Transverse colon (tissue), 4 donors: ENCODE results near the gene LARP4. TPM values are rescaled to one million over a fixed set of nuclear protein-coding genes. Genes with fewer than 3 reads are reported as not detected.
A peak's percentile ranks its signal among the peaks of the same experiment; 100 is the strongest.

Experiments
- DNase-seq: peaks from one replicate; pipeline ENCODE4 v3.0.0-alpha.2; 2019
- H3K27ac ChIP-seq, 4 donors: fragments of 200-600 bp; sonication (generic); 2 replicates each; pipeline ENCODE4 v1.5.1; 2016 to 2018; ENCODE audit warnings: inconsistent platforms in 4 of 4
- H3K27me3 ChIP-seq: fragments of 200-600 bp; sonication (generic); 2 replicates; pipeline ENCODE4 v1.5.1; 2017; ENCODE audit warnings: inconsistent platforms
- H3K36me3 ChIP-seq, 4 donors: fragments of 200-600 bp; sonication (generic); 2 replicates each; pipeline ENCODE4 v1.5.1; 2017 to 2019; ENCODE audit warnings: inconsistent platforms in 4 of 4
- H3K4me1 ChIP-seq, 4 donors: fragments of 200-600 bp; sonication (generic); 2 replicates each; pipeline ENCODE4 v1.5.1; 2017 to 2020; ENCODE audit warnings: inconsistent platforms in 4 of 4
- H3K4me3 ChIP-seq, 4 donors: fragments of 200-600 bp; sonication (generic); 1 replicate in 1 of 4; 2 replicates in 3 of 4; pipeline versions ENCODE4 v1.5.1 to v1.6.1; 2017 to 2019; ENCODE audit warnings: inconsistent platforms in 4 of 4
- H3K9me3 ChIP-seq, 2 donors: fragments of 200-600 bp; sonication (generic); 2 replicates each; pipeline ENCODE4 v1.5.1; 2017 to 2019; ENCODE audit warnings: inconsistent platforms in 2 of 2
- EP300 ChIP-seq: sonication (generic); formaldehyde crosslinking; IDR thresholded peaks from one replicate; pipeline ENCODE4 v1.6.1; 2017; ENCODE audit warnings: antibody characterized with exemption, low read depth
- POLR2A ChIP-seq: fragments of 450-650 bp; IDR thresholded peaks from one replicate; pipeline ENCODE4 v1.6.1; 2016; ENCODE audit warnings: antibody characterized with exemption, mild to moderate bottlenecking, moderate library complexity
- POLR2AphosphoS5 ChIP-seq, 3 donors: sonication (generic); formaldehyde crosslinking; IDR thresholded peaks; one replicate each; pipeline ENCODE4 v1.6.1; 2016; ENCODE audit warnings: antibody characterized with exemption in 3 of 3
- WGBS, 2 donors: methylation state at CpG; one replicate each; pipeline ENCODE4 v1.1.5; 2018; ENCODE audit warnings: low coverage in 1 of 2; 5-methylcytosine and 5-hydroxymethylcytosine counted together
- in situ Hi-C, 4 donors: fragments of 200-750 bp; cut with MboI; loops; one replicate each; pipeline versions ENCODE4 v1.15.0 to v1.15.1; 2017; ENCODE audit warnings: low sequenced_read_pairs in 3 of 4, low pct_ligation_motif_present in 1 of 4, low pct_unique_long_range_greater_than_20kb in 1 of 4
- intact Hi-C: fragments of 100-400 bp; cut with DNase I; formaldehyde crosslinking; loops from one replicate; pipeline ENCODE4 v1.15.1; 2023; ENCODE audit warnings: low total_unique reads
- total RNA-seq, 4 donors: library from RNA; depleted of rRNA; stranded (reverse); fragments of >200 nt; gene quantifications; one replicate each; pipeline ENCODE4 v1.1.0, GENCODE V29; 2016
- TF ChIP-seq, protein P1 (sequence below), 5 experiments: fragments of 200-600 bp in 3 of 5; fragments of 450-650 bp in 2 of 5; sonication (generic) in 3 of 5; IDR thresholded peaks; 1 replicate in 2 of 5; 2 replicates in 3 of 5; pipeline ENCODE4 v1.5.1; 2016 to 2017; ENCODE audit warnings: antibody characterized with exemption in 5 of 5, inconsistent platforms in 3 of 5, mild to moderate bottlenecking in 2 of 5, moderate library complexity in 1 of 5

Gene LARP4
- total RNA-seq, 4 donors from 2014 or later: 13.5 to 58.1 (median 39.6) TPM

DNA sequence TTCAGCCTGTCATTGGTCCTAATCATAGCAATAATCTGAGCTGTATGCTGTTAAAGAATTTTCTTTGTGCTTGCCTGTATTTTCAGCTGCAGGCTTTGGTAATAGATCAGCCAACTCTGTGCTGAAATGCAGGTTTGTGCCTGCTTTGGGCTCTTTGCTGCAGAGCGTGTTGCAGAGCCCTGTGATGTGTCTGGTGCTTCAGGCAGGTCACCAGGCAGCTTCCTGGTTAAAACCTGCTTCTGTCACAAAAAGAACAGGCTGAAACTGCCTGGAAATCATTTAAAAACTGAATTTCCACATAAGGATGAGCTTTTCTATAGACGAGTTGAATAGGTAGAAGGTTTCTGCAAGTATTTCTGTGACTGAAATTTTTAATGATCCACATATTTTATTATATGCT, 107.2 kb downstream of the LARP4 start:
- no peaks in the 10 kb centered on the region for H3K9me3 ChIP-seq
- H3K27me3 ChIP-seq: no peaks in the 10 kb centered on the region
- H3K27ac ChIP-seq: peak overlapping the region in 2 of 4 donors; percentile 2 to 93
- WGBS, 2 donors: 56 to 60% methylated on average over 1 to 2 of the region's 2 CpGs
- DNase-seq: no peak
- H3K4me3 ChIP-seq: no peak overlapping the region
- intact Hi-C loops (no loop called here), in situ Hi-C loops (loop anchor here in 3 of 4 donors (5.0 to 10.0 kb wide), 2 partner anchors 127 to 129 kb away; no protein-coding TSS in a partner anchor)
- H3K36me3 ChIP-seq: no peaks in the 10 kb centered on the region
- peaks cover 26 to 54% (median 38%) of the 10 kb centered on the region in 4 donors for H3K4me1 ChIP-seq
- TF ChIP-seq POLR2AphosphoS5 (IDR thresholded peaks at IDR 0.05): no peak
- TF ChIP-seq EP300: no peak
- TF ChIP-seq, protein P1, sequence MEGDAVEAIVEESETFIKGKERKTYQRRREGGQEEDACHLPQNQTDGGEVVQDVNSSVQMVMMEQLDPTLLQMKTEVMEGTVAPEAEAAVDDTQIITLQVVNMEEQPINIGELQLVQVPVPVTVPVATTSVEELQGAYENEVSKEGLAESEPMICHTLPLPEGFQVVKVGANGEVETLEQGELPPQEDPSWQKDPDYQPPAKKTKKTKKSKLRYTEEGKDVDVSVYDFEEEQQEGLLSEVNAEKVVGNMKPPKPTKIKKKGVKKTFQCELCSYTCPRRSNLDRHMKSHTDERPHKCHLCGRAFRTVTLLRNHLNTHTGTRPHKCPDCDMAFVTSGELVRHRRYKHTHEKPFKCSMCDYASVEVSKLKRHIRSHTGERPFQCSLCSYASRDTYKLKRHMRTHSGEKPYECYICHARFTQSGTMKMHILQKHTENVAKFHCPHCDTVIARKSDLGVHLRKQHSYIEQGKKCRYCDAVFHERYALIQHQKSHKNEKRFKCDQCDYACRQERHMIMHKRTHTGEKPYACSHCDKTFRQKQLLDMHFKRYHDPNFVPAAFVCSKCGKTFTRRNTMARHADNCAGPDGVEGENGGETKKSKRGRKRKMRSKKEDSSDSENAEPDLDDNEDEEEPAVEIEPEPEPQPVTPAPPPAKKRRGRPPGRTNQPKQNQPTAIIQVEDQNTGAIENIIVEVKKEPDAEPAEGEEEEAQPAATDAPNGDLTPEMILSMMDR (IDR thresholded peaks at IDR 0.05): no peak

DNA sequence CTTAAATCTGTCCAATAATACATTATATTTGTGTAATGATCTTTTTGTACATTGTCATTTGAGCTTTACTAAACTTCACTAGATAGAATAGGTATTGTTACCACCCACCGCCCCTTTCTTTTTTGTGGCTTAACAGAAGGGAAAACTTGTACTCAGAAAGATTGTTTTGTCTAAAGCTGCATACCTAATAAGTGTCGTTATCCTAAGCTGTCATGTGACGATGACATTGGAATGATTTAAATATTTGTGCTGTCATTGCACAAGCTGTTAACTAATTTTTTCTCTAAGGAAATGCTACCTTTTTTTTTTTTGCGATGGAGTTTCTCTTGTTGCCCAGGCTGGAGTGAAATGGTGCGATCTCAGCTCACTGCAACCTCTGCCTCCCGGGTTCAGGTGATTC, 107.7 kb downstream of the LARP4 start:
- in situ Hi-C loops: loop anchor here in 3 of 4 donors (5.0 to 10.0 kb wide), 2 partner anchors 126 to 129 kb away; no protein-coding TSS in a partner anchor

DNA sequence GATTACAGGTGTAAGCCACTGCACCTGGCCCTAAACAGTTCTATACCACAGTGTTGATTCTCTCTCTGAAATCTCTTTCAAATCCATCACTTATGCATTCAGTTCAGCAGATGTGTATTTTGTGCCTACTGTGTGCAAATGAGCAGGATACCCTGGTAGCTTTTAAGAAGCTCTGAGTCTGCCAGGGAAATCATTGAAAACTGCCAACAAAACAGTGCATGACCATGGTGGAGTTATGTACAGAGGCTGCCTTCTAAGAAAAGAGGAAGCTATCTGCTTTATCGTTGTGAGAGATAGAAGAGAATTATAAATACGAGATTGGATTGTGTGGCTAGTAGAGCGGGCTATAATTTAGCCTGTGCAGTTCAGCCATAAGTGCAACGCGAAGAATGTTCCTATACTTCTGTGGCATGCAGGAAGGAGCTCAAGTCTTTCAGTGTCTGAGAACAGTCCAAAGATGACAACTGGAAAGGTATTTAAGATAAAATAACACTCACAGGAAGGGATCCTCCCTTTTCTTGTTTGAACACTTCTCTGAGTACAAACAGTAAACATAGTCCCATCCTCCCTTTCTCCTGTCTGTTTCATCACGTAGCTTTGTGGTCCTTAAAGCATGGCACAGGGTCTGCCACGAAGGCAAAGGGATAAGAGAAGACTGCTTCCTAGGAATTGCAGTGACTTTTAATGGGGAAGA, 108.4 kb downstream of the LARP4 start:
- Histone ChIP-seq H3K9me3 (no peaks in the 10 kb centered on the region), H3K27ac (peak overlapping the region in 2 of 4 donors; percentile 2 to 26), H3K36me3 (no peaks in the 10 kb centered on the region), H3K27me3 (no peaks in the 10 kb centered on the region), H3K4me3 (no peak overlapping the region), H3K4me1 (peaks cover 26 to 62% (median 38%) of the 10 kb centered on the region in 4 donors)
- no peak for TF ChIP-seq POLR2AphosphoS5 (IDR thresholded peaks at IDR 0.05)
- TF ChIP-seq EP300: no peak
- TF ChIP-seq POLR2A: no peak
- TF ChIP-seq, protein P1 (IDR thresholded peaks at IDR 0.05): no peak
- intact Hi-C loops: no loop called here
- in situ Hi-C loops: loop anchor here in 3 of 4 donors (5.0 to 10.0 kb wide), 2 partner anchors 126 to 128 kb away; no protein-coding TSS in a partner anchor
- no peak for DNase-seq
- 41 to 44% methylated on average over 6 to 7 of the region's 7 CpGs for WGBS, 2 donors

More for the DNA sequence above, 107.7 kb downstream of the LARP4 start:
- H3K27ac ChIP-seq: peak overlapping the region in 2 of 4 donors; percentile 2 to 26
- no peaks in the 10 kb centered on the region for H3K36me3 ChIP-seq
- intact Hi-C loops: no loop called here
- no peak for DNase-seq
- TF ChIP-seq POLR2AphosphoS5 (IDR thresholded peaks at IDR 0.05) (no peak), POLR2A (no peak), EP300 (no peak)
- TF ChIP-seq, protein P1 (IDR thresholded peaks at IDR 0.05): no peak
- 78 to 85% methylated on average over 6 of the region's 6 CpGs for WGBS, 2 donors
- no peaks in the 10 kb centered on the region for H3K9me3 ChIP-seq
- H3K4me3 ChIP-seq: no peak overlapping the region
- H3K4me1 ChIP-seq: peaks cover 26 to 54% (median 38%) of the 10 kb centered on the region in 4 donors
- H3K27me3 ChIP-seq: no peaks in the 10 kb centered on the region

DNA sequence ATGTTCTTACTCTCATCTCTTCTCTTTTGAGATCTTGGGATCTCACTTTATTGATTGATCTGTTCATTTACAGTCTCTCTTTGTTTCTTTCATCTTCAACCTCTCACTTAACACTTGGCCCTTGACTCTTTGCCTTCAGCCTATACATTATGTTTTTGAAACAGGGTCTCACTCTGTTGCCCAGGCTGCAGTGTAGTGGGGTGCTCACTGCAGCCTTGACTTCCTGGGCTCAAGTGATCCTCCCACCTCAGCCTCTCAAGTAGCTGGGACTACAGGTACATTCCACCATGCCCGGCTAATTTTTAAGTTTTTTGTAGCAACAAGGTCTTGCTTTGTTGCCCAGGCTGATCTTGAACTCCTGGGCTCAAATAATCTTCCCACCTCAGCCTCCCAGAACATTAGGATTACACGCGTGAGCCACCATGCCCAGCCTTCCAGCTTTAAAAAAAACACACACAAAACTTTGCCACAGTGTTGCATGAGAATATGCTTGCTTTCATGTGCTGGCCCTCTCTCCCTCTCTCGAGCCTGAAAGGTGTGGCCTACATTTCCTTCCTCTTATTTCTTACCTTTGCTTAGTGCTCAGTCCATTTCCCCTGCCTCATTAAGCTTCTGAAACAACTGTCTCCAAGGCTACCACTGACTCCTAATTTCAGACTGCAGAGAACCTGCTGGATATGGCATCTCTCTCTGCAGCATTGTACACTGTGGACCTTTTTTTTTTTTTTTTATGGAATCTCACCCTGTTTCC, 114.0 kb downstream of the LARP4 start:
- no peak for TF ChIP-seq POLR2AphosphoS5 (IDR thresholded peaks at IDR 0.05)
- TF ChIP-seq, protein P1 (IDR thresholded peaks at IDR 0.05): no peak
- no peak for TF ChIP-seq POLR2A
- TF ChIP-seq EP300: no peak
- Histone ChIP-seq H3K9me3 (no peaks in the 10 kb centered on the region), H3K36me3 (no peaks in the 10 kb centered on the region), H3K27me3 (no peaks in the 10 kb centered on the region), H3K4me3 (no peak overlapping the region), H3K27ac (peak overlapping the region in 2 of 4 donors; percentile 25), H3K4me1 (peaks cover 7 to 64% (median 21%) of the 10 kb centered on the region in 4 donors)
- DNase-seq: no peak
- 64 to 67% methylated on average over 1 to 4 of the region's 4 CpGs for WGBS, 2 donors
- in situ Hi-C loops (no loop called here), intact Hi-C loops (no loop called here)
